ENCODE data around the gene LAMTOR3. TPM values are rescaled to one million over a fixed set of nuclear protein-coding genes. Genes with fewer than 3 reads are reported as not detected.

LAMTOR3 gene
- total RNA-seq, 1 experiment from 2014 or later: 30.6 TPM

- Histone ChIP-seq H2BK5ac (ENCODE audit: insufficient read length, low read length) (no peak overlapping the region), H3K9ac (ENCODE audit: extremely low read depth, insufficient read length, low read length) (no peak overlapping the region), H3K4me1 (ENCODE audit: insufficient read depth, low read length) (no peaks in the 10 kb centered on the region), H3K4me2 (ENCODE audit: insufficient read depth, insufficient read length, low read length) (no peak overlapping the region), H3K23ac (ENCODE audit: insufficient read length, low read depth, low read length) (no peak overlapping the region), H2BK120ac (ENCODE audit: low read depth, low read length, poor library complexity, severe bottlenecking) (no peak overlapping the region), H4K20me1 (ENCODE audit: control insufficient read depth, insufficient read depth, insufficient read length) (no peaks in the 10 kb centered on the region), H2BK15ac (ENCODE audit: low read depth, low read length) (no peak overlapping the region), H3K4ac (ENCODE audit: low read depth, low read length) (no peak overlapping the region), H4K5ac (ENCODE audit: insufficient read length, low read depth, low read length) (no peak overlapping the region), H3K79me1 (ENCODE audit: insufficient read depth, low read depth, low read length, poor library complexity, severe bottlenecking) (no peaks in the 10 kb centered on the region), H2AK5ac (ENCODE audit: insufficient read length, low read length) (no peak overlapping the region), H2AFZ (ENCODE audit: low read length) (no peak overlapping the region), H3K56ac (ENCODE audit: insufficient read length, low read depth, low read length) (no peak overlapping the region), H2BK12ac (ENCODE audit: insufficient read length, low read depth, low read length) (no peak overlapping the region), H3K18ac (ENCODE audit: insufficient read length, low read depth, low read length) (no peak overlapping the region), H4K91ac (ENCODE audit: insufficient read length, low read depth, low read length) (no peak overlapping the region), H3K79me2 (ENCODE audit: insufficient read depth, low read length) (no peaks in the 10 kb centered on the region), H3K27ac (ENCODE audit: insufficient read length, low read depth, low read length) (no peak overlapping the region), H2BK20ac (ENCODE audit: low read depth, low read length, poor library complexity, severe bottlenecking) (no peak overlapping the region), H3K14ac (ENCODE audit: insufficient read depth, low read length) (no peak overlapping the region), H3T11ph (ENCODE audit: low read length) (no peak overlapping the region), H3K9me3 (ENCODE audit: control insufficient read depth, low read depth, low read length) (no peaks in the 10 kb centered on the region), H3K27me3 (ENCODE audit: insufficient read depth, low read length) (no peaks in the 10 kb centered on the region), H3K23me2 (ENCODE audit: insufficient read length, low read depth, low read length, poor library complexity, severe bottlenecking) (no peaks in the 10 kb centered on the region), H4K8ac (replicated peaks; ENCODE audit: insufficient read length, low read depth, low read length) (no peak overlapping the region)
- H3K4me1 Mint-ChIP-seq: no peaks in the 10 kb centered on the region
- no peaks in the 10 kb centered on the region for H3K36me3 Mint-ChIP-seq (ENCODE audit: insufficient read depth in 1 of 3, low read depth in 3 of 3)
- no peaks in the 10 kb centered on the region; the same call in 1 of the 2 replicates for H3K27me3 Mint-ChIP-seq (ENCODE audit: low read depth)
- no peak overlapping the region for H3K4me3 Mint-ChIP-seq
- DNase-seq: no peak
- WGBS (ENCODE audit: extremely low coverage, insufficient read length, low lambda C conversion rate): no CpG with 5 or more reads among the region's 5 CpGs
- H3K9me3 Mint-ChIP-seq: no peaks in the 10 kb centered on the region
- no peak overlapping the region for H3K27ac Mint-ChIP-seq
- no peak for TF ChIP-seq CTCF (conservative IDR thresholded peaks at IDR 0.05)
Measured at GRCh38 chr4:99833756-99834155, 60.5 kb downstream of the LAMTOR3 start.

All from H9 (cell line).